Neuronal stem cell (in vitro differentiated cells): ENCODE measurements around the gene PTPN7.
"Not testable (repeated sequence)": the region's sequence is repeated elsewhere in the genome, so short reads cannot be mapped to it uniquely, and the experiment has no call there.

Experiments
- DNase-seq: peaks from one replicate; pipeline ENCODE4 v3.0.0-alpha.2; 2013; ENCODE audit warnings: low spot score
- H2AFZ ChIP-seq: one replicate; pipeline ENCODE4 v1.6.1; 2013; ENCODE audit warnings: mild to moderate bottlenecking, low read length, inconsistent platforms
- H2AK5ac ChIP-seq: 2 replicates; pipeline ENCODE4 v1.6.1; 2013; ENCODE audit warnings: low read depth, mild to moderate bottlenecking, inconsistent platforms, low read length, moderate library complexity, mixed read lengths
- H2BK120ac ChIP-seq: 2 replicates; pipeline ENCODE4 v1.6.1; 2013; ENCODE audit warnings: low read depth, mild to moderate bottlenecking, inconsistent platforms, low read length, moderate library complexity, mixed read lengths
- H2BK12ac ChIP-seq: one replicate; pipeline ENCODE4 v1.6.1; 2013; ENCODE audit warnings: low read length, inconsistent platforms
- H2BK15ac ChIP-seq: 2 replicates; pipeline ENCODE4 v1.6.1; 2013; ENCODE audit warnings: mild to moderate bottlenecking, low read length, inconsistent platforms, mixed read lengths
- H2BK5ac ChIP-seq: one replicate; pipeline ENCODE4 v1.6.1; 2013; ENCODE audit warnings: inconsistent platforms, mild to moderate bottlenecking, low read length, moderate library complexity
- H3K14ac ChIP-seq: one replicate; pipeline ENCODE4 v1.6.1; 2013; ENCODE audit warnings: low read length, inconsistent platforms
- H3K18ac ChIP-seq: 2 replicates; pipeline ENCODE4 v1.6.1; 2013; ENCODE audit warnings: low read length, inconsistent platforms
- H3K23ac ChIP-seq: 2 replicates; pipeline ENCODE4 v1.6.1; 2013; ENCODE audit warnings: low read depth, mild to moderate bottlenecking, mixed read lengths, low read length, inconsistent platforms; ENCODE audit not compliant: poor library complexity
- H3K27ac ChIP-seq: replicated peaks from 3 replicates; pipeline ENCODE4 v1.5.1; 2013; ENCODE audit warnings: low read length, inconsistent platforms
- H3K27me3 ChIP-seq, 3 experiments: 2 replicates each; pipeline ENCODE4 v1.6.1; 2013; ENCODE audit warnings: low read length in 3 of 3, mild to moderate bottlenecking in 2 of 3, inconsistent platforms in 1 of 3, low read depth in 1 of 3, mixed read lengths in 1 of 3, moderate library complexity in 1 of 3; ENCODE audit not compliant: control insufficient read depth in 3 of 3, insufficient read depth in 3 of 3
- H3K36me3 ChIP-seq, 2 donors: replicated peaks in 1 of 2; 2 replicates each; pipeline ENCODE4 v1.6.1; 2013; ENCODE audit warnings: low read length in 2 of 2; ENCODE audit not compliant: control insufficient read depth in 2 of 2, insufficient read depth in 2 of 2
- H3K4ac ChIP-seq: 2 replicates; pipeline ENCODE4 v1.6.1; 2013; ENCODE audit warnings: inconsistent platforms, mild to moderate bottlenecking, low read length, moderate library complexity
- H3K4me1 ChIP-seq, 2 donors: 1 replicate in 1 of 2; 2 replicates in 1 of 2; pipeline ENCODE4 v1.6.1; 2013; ENCODE audit warnings: low read length in 2 of 2, low read depth in 1 of 2; ENCODE audit not compliant: control insufficient read depth in 2 of 2, insufficient read depth in 1 of 2
- H3K4me2 ChIP-seq: one replicate; pipeline ENCODE4 v1.6.1; 2013; ENCODE audit warnings: mild to moderate bottlenecking, low read length, inconsistent platforms; ENCODE audit not compliant: insufficient read depth, poor library complexity, severe bottlenecking
- H3K4me3 ChIP-seq, 2 donors: 2 replicates each; pipeline ENCODE4 v1.5.1; 2013; ENCODE audit warnings: low read length in 2 of 2, mild to moderate bottlenecking in 2 of 2, inconsistent platforms in 1 of 2, moderate library complexity in 1 of 2
- H3K79me1 ChIP-seq: one replicate; pipeline ENCODE4 v1.6.1; 2013; ENCODE audit warnings: low read depth, mild to moderate bottlenecking, inconsistent platforms, low read length, moderate library complexity
- H3K9ac ChIP-seq: one replicate; pipeline ENCODE4 v1.6.1; 2013; ENCODE audit warnings: mild to moderate bottlenecking, low read depth, low read length, inconsistent platforms; ENCODE audit not compliant: poor library complexity
- H3K9me3 ChIP-seq, 2 donors: replicated peaks in 1 of 2; 2 replicates each; pipeline versions ENCODE3 to v1.6.1; 2013; ENCODE audit warnings: low read length in 2 of 2, mild to moderate bottlenecking in 2 of 2, inconsistent platforms in 1 of 2, low read depth in 1 of 2, mixed read lengths in 1 of 2, moderate library complexity in 1 of 2; ENCODE audit not compliant: control insufficient read depth in 2 of 2, insufficient read depth in 1 of 2
- H4K8ac ChIP-seq: one replicate; pipeline ENCODE4 v1.6.1; 2013; ENCODE audit warnings: low read depth, mild to moderate bottlenecking, inconsistent platforms, low read length, moderate library complexity
- H4K91ac ChIP-seq: one replicate; pipeline ENCODE4 v1.6.1; 2013; ENCODE audit warnings: low read length, low read depth, mild to moderate bottlenecking, inconsistent platforms; ENCODE audit not compliant: poor library complexity
- WGBS, 2 donors: extraction: QIAGEN DNeasy Blood & Tissue Kit; methylation state at CpG; one replicate each; pipeline ENCODE4 v1.1.7; 2013; ENCODE audit warnings: missing lambda C conversion rate in 2 of 2, mixed read lengths in 1 of 2; ENCODE audit not compliant: insufficient read length in 2 of 2, insufficient replicate concordance in 1 of 2; ENCODE audit errors: extremely low coverage in 2 of 2; 5-methylcytosine and 5-hydroxymethylcytosine counted together

PTPN7 gene

GRCh38 chr1:202145744-202146140 is 14.7 kb downstream of the PTPN7 start:
- not testable (repeated sequence) for H2BK5ac ChIP-seq, H3K27ac ChIP-seq, H3K4me2 ChIP-seq, H3K4ac ChIP-seq, H2BK120ac ChIP-seq, H3K9ac ChIP-seq, H3K14ac ChIP-seq, H3K18ac ChIP-seq, H2AK5ac ChIP-seq, DNase-seq, H3K23ac ChIP-seq, H4K8ac ChIP-seq, H2BK15ac ChIP-seq, H4K91ac ChIP-seq, H2BK12ac ChIP-seq, H3K36me3 ChIP-seq, H3K79me1 ChIP-seq, H3K9me3 ChIP-seq
- Histone ChIP-seq H3K4me1 (peaks cover 9 to 12% of the 10 kb centered on the region in 2 donors), H3K4me3 (peak overlapping the region in 1 of 2 donors; percentile 95), H3K27me3 (peaks cover 0 to 44% (median 8%) of the 10 kb centered on the region in 3 experiments), H2AFZ (peak overlapping the region; percentile 99)
- no CpG with 5 or more reads among the region's 8 CpGs for WGBS, 2 donors

GRCh38 chr1:202145068-202145743 is 15.2 kb downstream of the PTPN7 start:
- Histone ChIP-seq H3K4me1 (peaks cover 9 to 12% of the 10 kb centered on the region in 2 donors), H4K8ac (no peak overlapping the region), H3K79me1 (peaks cover 8% of the 10 kb centered on the region), H3K4me3 (peak overlapping the region; percentile 95 to 98), H2BK15ac (no peak overlapping the region), H3K4ac (no peak overlapping the region), H2BK5ac (peak overlapping the region; percentile 27), H3K14ac (peak overlapping the region; percentile 57), H3K9ac (peak overlapping the region; percentile 96), H3K36me3 (peaks cover 0 to 8% of the 10 kb centered on the region in 2 donors), H4K91ac (no peak overlapping the region), H3K27ac (no peak overlapping the region), H2BK120ac (peak overlapping the region; percentile 34), H2AFZ (peak overlapping the region; percentile 99), H2BK12ac (no peak overlapping the region), H3K18ac (peak overlapping the region; percentile 98), H3K23ac (peak overlapping the region; percentile 93), H2AK5ac (no peak overlapping the region), H3K4me2 (peak overlapping the region; percentile 84), H3K9me3 (peaks cover 0 to 1% of the 10 kb centered on the region in 2 donors), H3K27me3 (peaks cover 0 to 40% (median 8%) of the 10 kb centered on the region in 3 experiments)
- DNase-seq = no peak
- WGBS, 2 donors = no CpG with 5 or more reads among the region's 13 CpGs

DNA sequence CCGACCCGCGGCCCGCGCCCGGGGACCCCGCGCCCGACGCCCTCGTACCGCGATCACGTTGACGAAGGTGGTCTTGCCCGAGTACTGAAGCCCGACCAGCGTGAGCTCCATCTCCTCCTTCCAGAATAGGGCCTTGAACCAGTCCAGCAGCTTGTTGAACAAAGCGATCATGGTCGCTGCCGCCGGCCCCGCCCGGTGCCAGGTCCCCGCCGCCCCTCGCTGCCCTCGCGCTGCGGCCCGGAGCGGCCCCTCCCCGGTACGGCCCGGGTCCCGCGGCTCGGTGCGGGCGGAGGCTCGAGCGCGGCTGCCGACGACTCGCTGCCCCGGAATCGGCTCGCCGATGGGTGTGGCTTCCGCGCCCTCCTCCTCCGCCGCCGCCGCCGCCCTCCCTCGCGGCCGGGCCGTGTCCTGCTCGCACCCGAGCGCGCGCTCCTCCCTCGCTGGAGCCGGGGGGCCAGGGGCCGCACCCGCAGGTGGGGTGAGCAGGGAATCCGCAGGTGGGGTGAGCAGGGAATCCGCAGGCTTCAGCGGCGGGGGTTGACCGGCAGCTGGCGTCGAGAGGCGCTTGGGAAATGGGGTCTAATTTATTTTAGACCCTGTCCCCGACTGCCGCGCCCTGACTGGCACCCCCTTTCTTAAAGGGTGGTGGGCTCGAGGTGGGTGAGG is 15.9 kb downstream of the PTPN7 start, which contains the start of gene ARL8A:
TSS of gene ARL8A (minus strand) at position 336 of the 666 bp plus-strand sequence. CDS start at position 171, 165 bp downstream.
- Histone ChIP-seq H2BK5ac (peak within 1 kb of the TSS; percentile 27), H3K4ac (no peak within 1 kb of the TSS), H2BK15ac (peak within 1 kb of the TSS; percentile 54), H3K9me3 (peaks cover 0 to 1% of the 10 kb centered on the region in 2 donors), H4K8ac (no peak within 1 kb of the TSS), H4K91ac (no peak within 1 kb of the TSS), H2AK5ac (peak within 1 kb of the TSS; percentile 65), H2AFZ (peak within 1 kb of the TSS; percentile 99), H3K4me3 (peak within 1 kb of the TSS; percentile 95 to 98), H2BK120ac (peak within 1 kb of the TSS; percentile 34), H3K27ac (no peak within 1 kb of the TSS), H3K4me1 (peaks cover 9 to 12% of the 10 kb centered on the region in 2 donors), H3K9ac (peak within 1 kb of the TSS; percentile 97), H2BK12ac (peak within 1 kb of the TSS; percentile 42), H3K18ac (peak within 1 kb of the TSS; percentile 98), H3K23ac (peak within 1 kb of the TSS; percentile 93), H3K36me3 (peaks cover 0 to 8% of the 10 kb centered on the region in 2 donors), H3K27me3 (peaks cover 0 to 37% (median 8%) of the 10 kb centered on the region in 3 experiments), H3K79me1 (peaks cover 10% of the 10 kb centered on the region), H3K4me2 (peak within 1 kb of the TSS; percentile 84), H3K14ac (peak within 1 kb of the TSS; percentile 92)
- no CpG with 5 or more reads among the region's 82 CpGs for WGBS, 2 donors
- no peak for DNase-seq
